C4-2B (cell line): ENCODE measurements around the gene C1orf21.
"Not testable (repeated sequence)": the region's sequence is repeated elsewhere in the genome, so short reads cannot be mapped to it uniquely, and the experiment has no call there.

Experiments used
- H3K27ac ChIP-seq: fragments of 450-650 bp; 2 replicates; pipeline ENCODE4 v1.5.1; 2017
- CTCF ChIP-seq: fragments of 450-650 bp; conservative IDR thresholded peaks from 2 replicates; pipeline ENCODE4 v1.5.1; 2017; ENCODE audit warnings: mild to moderate bottlenecking
- ZFX ChIP-seq: fragments of 450-650 bp; IDR thresholded peaks from 2 replicates; pipeline ENCODE4 v1.6.1; 2017

C1orf21 gene

GRCh38 chr1:184386312-184387068, at the start of gene C1orf21:
Gene C1orf21 (plus strand): TSS chr1:184387029. CDS start chr1:184477510, 90,481 bp downstream.
- TF ChIP-seq CTCF: peak; percentile 9
- TF ChIP-seq ZFX: peak; percentile 78
- H3K27ac ChIP-seq: peak within 1 kb of the TSS; percentile 96

GRCh38 chr1:184337865-184338264, 49.0 kb upstream of the C1orf21 start:
- not testable (repeated sequence) for H3K27ac ChIP-seq

- peak; percentile 17 for TF ChIP-seq CTCF
- no peak for TF ChIP-seq ZFX
- no peak overlapping the region for H3K27ac ChIP-seq
Observed at GRCh38 chr1:184340984-184341383, 45.8 kb upstream of the C1orf21 start.

GRCh38 chr1:184350573-184350972, 36.3 kb upstream of the C1orf21 start:
- no peak for TF ChIP-seq CTCF
- TF ChIP-seq ZFX: no peak
- peak overlapping the region; percentile 59; the same call in 1 of the 2 replicates for H3K27ac ChIP-seq

- H3K27ac ChIP-seq: peak overlapping the region; percentile 26; the same call in 1 of the 2 replicates
- TF ChIP-seq ZFX (no peak), CTCF (no peak)
Observed at GRCh38 chr1:184351416-184351975, 35.3 kb upstream of the C1orf21 start.

- no peak overlapping the region for H3K27ac ChIP-seq
- no peak for TF ChIP-seq CTCF
- no peak for TF ChIP-seq ZFX
Observed at GRCh38 chr1:184352776-184353175, 34.1 kb upstream of the C1orf21 start.

GRCh38 chr1:184354719-184355118, 32.1 kb upstream of the C1orf21 start:
- no peak for TF ChIP-seq ZFX
- TF ChIP-seq CTCF: no peak
- H3K27ac ChIP-seq: no peak overlapping the region
